ENCODE measurements around the gene SMS. TPM values are rescaled to one million over a fixed set of nuclear protein-coding genes. Genes with fewer than 3 reads are reported as not detected.

SMS gene
- total and polyA plus RNA-seq, 2 of the 4 experiments (the other 2 are of a cell fraction), result 176 to 230 TPM

DNA sequence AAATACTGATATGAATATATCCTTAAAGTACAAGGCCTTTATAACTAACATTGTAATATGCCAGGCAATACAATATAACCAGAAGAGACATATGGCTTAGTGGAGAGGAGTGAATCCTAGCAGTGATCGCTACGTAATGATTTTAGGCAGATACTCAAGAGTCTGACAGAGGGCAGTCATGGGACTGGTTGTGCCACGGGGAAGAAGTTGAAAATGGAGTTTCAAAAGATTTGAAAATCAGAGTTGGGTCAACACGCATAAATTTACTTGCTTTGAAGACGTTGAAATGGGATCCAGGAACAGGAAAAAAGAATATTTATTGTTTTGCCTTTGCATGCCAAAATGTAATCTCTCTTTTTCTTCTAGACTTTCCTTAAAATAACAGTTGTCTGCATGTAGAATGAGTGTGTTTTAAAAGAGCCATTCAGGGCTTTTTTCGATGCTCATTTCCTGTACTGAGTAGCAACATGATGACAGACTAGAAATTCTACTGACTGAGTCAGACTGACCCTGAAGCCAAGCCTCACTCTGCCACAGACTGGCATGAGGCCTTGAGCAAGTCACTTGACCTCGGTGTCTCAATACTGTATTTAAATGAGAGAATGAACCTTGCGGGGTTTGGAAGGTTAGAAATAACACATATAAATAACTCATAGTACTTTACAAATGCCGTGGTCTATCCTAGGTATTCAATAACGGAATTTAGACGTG is 8.1 kb upstream of the SMS start:
- no TSS peak for BruUV-seq (replicated peaks)
- dilution Hi-C loops (cut with HindIII; ENCODE audit: low sequenced_read_pairs, unreplicated experiment), result no loop called here
- POLR2A ChIA-PET (ENCODE audit: unreplicated experiment), result no interaction called here
- TF ChIP-seq USF2 (IDR thresholded peaks at IDR 0.05; ENCODE audit: low read depth, low read length), result peak; percentile 36; the same call in 1 of the 2 replicates
- no peak for TF ChIP-seq RAD21 (IDR thresholded peaks at IDR 0.05; ENCODE audit: low read length)
- no peak for TF ChIP-seq CHD1 (IDR thresholded peaks at IDR 0.05; ENCODE audit: low read depth, low read length)
- TF ChIP-seq RCOR1 (IDR thresholded peaks at IDR 0.05; ENCODE audit: insufficient replicate concordance, low read length), result peak; percentile 39
- TF ChIP-seq ELK1 (IDR thresholded peaks at IDR 0.05; ENCODE audit: borderline replicate concordance, low read depth, low read length), result no peak
- TF ChIP-seq NFE2L2 (IDR thresholded peaks at IDR 0.05; ENCODE audit: low read depth, low read length), result no peak; the same call in 1 of the 2 replicates
- peak; percentile 53 for TF ChIP-seq MAFK (IDR thresholded peaks at IDR 0.05; ENCODE audit: low read depth, low read length)
- no peak for TF ChIP-seq SMC3 (IDR thresholded peaks at IDR 0.05; ENCODE audit: low read depth, low read length)
- no peak; the same call in 1 of the 2 replicates for TF ChIP-seq POLR2A (IDR thresholded peaks at IDR 0.05; ENCODE audit: low read depth, low read length)
- TF ChIP-seq CEBPB (IDR thresholded peaks at IDR 0.05; ENCODE audit: low read depth, low read length), result peak; percentile 95
- 0 out of 2 replicates have a peak, but pooled peaks have one; percentile 5 for TF ChIP-seq CTCF (conservative IDR thresholded peaks at IDR 0.05; ENCODE audit: low read depth, low read length)
- peak; percentile 49; the same call in 1 of the 2 replicates for TF ChIP-seq BHLHE40 (IDR thresholded peaks at IDR 0.05; ENCODE audit: low read depth, low read length)
- TF ChIP-seq FOS (IDR thresholded peaks at IDR 0.05; ENCODE audit: low read depth, low read length), result peak; percentile 86
- TF ChIP-seq MAZ (IDR thresholded peaks at IDR 0.05; ENCODE audit: borderline replicate concordance, low read depth, low read length), result no peak

More for the DNA sequence above, 8.1 kb upstream of the SMS start:
- H3K56ac ChIP-seq (ENCODE audit: extremely low read depth, insufficient read depth, low read length), result peak overlapping the region; percentile 84; the same call in 1 of the 2 replicates
- H2BK120ac ChIP-seq (ENCODE audit: low read depth, low read length), result peak overlapping the region; percentile 93
- intact Hi-C loops (cut with micrococcal nuclease), result no loop called here
- peaks cover 10% of the 10 kb centered on the region for H3K4me1 ChIP-seq (ENCODE audit: control insufficient read depth, insufficient read depth, low read length)
- CTCF ChIA-PET, result no interaction called here
- no peak overlapping the region for H3K4me3 ChIP-seq (ENCODE audit: insufficient read depth, low read depth, low read length)
- no peaks in the 10 kb centered on the region for H3K27me3 ChIP-seq (ENCODE audit: control insufficient read depth, insufficient read depth, low read length)
- peak; percentile 94 for ATAC-seq (ENCODE audit: low read depth)
- H2AFZ ChIP-seq (replicated peaks; ENCODE audit: low read length, poor library complexity), result no peak overlapping the region
- in situ Hi-C loops (cut with MboI; ENCODE audit: low sequenced_read_pairs), result no loop called here
- peak overlapping the region; percentile 91; the same call in 1 of the 2 replicates for H3K23ac ChIP-seq (ENCODE audit: low read depth, low read length)
- DNase-seq, result peak; percentile 97
- no peaks in the 10 kb centered on the region for H3K9me3 ChIP-seq (ENCODE audit: control insufficient read depth, insufficient read depth, low read length)
- peak overlapping the region; percentile 16 for H3K9ac ChIP-seq (ENCODE audit: low read depth, low read length)
- peaks cover 0 to 14% of the 10 kb centered on the region in 2 experiments; a peak in 1 of 4 replicates for H3K79me1 ChIP-seq (ENCODE audit: low read depth in 1 of 2, low read length in 2 of 2)
- no peaks in the 10 kb centered on the region for H4K20me1 ChIP-seq (ENCODE audit: insufficient read depth, low read length)
- peaks cover 6% of the 10 kb centered on the region for H3K9me1 ChIP-seq (ENCODE audit: insufficient read depth, low read length)
- peak overlapping the region; percentile 97 for H2BK5ac ChIP-seq (ENCODE audit: low read depth, low read length, poor library complexity, severe bottlenecking)
- peak overlapping the region; percentile 68 to 87 for H4K8ac ChIP-seq (ENCODE audit: low read depth in 2 of 2, low read length in 2 of 2)
- H2BK20ac ChIP-seq (ENCODE audit: low read depth, low read length), result peak overlapping the region; percentile 97
- H3K14ac ChIP-seq (replicated peaks; ENCODE audit: low read depth, low read length), result peak overlapping the region; percentile 87
- H4K5ac ChIP-seq (ENCODE audit: low read depth, low read length), result peak overlapping the region; percentile 58
- peak overlapping the region; percentile 84 for H2AK5ac ChIP-seq (ENCODE audit: low read depth, low read length)
- H3K27ac ChIP-seq (ENCODE audit: insufficient read depth, low read length), result peak overlapping the region; percentile 93
- H3K36me3 ChIP-seq (ENCODE audit: control insufficient read depth, insufficient read depth, low read length), result no peaks in the 10 kb centered on the region
- peak overlapping the region; percentile 82 for H3K18ac ChIP-seq (ENCODE audit: low read depth, low read length)
- H3K4ac ChIP-seq (ENCODE audit: low read depth, low read length), result peak overlapping the region; percentile 91
- 58% methylated on average over 2 of the region's 11 CpGs; no CpG with 5 or more reads in 1 of the 2 experiments for WGBS, 2 experiments (ENCODE audit: extremely low coverage in 2 of 2, insufficient read length in 1 of 2)
- peak overlapping the region; percentile 85 for H4K91ac ChIP-seq (ENCODE audit: insufficient read depth, low read depth, low read length)
- H3K4me2 ChIP-seq (ENCODE audit: low read depth, low read length), result peak overlapping the region; percentile 37; the same call in 1 of the 2 replicates
- peak overlapping the region; percentile 76; the same call in 2 of the 3 replicates for H2BK15ac ChIP-seq (ENCODE audit: low read depth, low read length)
- H2AK9ac ChIP-seq (replicated peaks; ENCODE audit: low read depth, low read length, poor library complexity), result no peak overlapping the region
